Lower leg skin (tissue), 3 donors: ENCODE data around the gene MVK.

ENCODE experiments used
- POLR2A ChIP-seq, 2 donors: fragments of 450-650 bp; IDR thresholded peaks; one replicate each; pipeline ENCODE4 v1.6.1; 2016 to 2017; ENCODE audit warnings: antibody characterized with exemption in 2 of 2, mild to moderate bottlenecking in 1 of 2, moderate library complexity in 1 of 2
- TF ChIP-seq, protein P1 (sequence below), 3 donors: fragments of 450-650 bp; IDR thresholded peaks; one replicate each; pipeline ENCODE4 v1.5.1; 2016; ENCODE audit warnings: antibody characterized with exemption in 3 of 3, mild to moderate bottlenecking in 3 of 3, moderate library complexity in 2 of 3

DNA sequence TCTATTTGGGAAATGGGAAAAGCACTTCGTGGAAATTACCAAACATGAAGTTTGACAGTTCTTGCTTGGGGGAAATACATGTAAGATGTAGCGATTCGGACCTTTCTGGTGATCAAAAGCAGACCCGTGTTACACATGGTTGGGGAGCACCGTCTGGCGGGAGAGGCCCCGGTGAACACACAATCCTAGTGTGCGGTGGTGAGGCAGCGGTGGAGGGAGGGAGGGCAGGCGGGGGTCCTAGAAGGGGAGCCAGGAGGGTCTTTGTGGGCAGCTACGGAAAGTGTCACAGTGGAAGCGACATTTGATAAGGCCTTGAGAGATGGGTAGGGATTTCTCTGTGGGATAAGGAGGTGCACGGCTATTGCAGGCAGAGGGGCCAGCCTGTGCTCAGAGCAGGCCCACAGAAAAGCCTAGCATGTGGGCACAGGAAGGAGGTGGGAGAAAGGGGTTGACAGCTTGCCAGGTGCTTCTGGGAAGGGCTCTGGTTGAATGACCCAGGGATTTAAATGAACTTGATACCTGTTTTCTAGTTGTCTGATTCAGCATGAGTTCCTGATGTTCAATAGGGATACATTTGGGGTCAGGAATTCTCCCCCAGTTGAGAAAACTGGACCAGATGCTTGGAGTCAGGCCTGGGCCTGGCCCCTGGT is 7.2 kb downstream of the MVK start:
- TF ChIP-seq, protein P1, sequence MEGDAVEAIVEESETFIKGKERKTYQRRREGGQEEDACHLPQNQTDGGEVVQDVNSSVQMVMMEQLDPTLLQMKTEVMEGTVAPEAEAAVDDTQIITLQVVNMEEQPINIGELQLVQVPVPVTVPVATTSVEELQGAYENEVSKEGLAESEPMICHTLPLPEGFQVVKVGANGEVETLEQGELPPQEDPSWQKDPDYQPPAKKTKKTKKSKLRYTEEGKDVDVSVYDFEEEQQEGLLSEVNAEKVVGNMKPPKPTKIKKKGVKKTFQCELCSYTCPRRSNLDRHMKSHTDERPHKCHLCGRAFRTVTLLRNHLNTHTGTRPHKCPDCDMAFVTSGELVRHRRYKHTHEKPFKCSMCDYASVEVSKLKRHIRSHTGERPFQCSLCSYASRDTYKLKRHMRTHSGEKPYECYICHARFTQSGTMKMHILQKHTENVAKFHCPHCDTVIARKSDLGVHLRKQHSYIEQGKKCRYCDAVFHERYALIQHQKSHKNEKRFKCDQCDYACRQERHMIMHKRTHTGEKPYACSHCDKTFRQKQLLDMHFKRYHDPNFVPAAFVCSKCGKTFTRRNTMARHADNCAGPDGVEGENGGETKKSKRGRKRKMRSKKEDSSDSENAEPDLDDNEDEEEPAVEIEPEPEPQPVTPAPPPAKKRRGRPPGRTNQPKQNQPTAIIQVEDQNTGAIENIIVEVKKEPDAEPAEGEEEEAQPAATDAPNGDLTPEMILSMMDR (IDR thresholded peaks at IDR 0.05) = no peak
- TF ChIP-seq POLR2A (IDR thresholded peaks at IDR 0.05) = no peak
